Eye (tissue), 1 donor: Measurements from ENCODE around the gene GPAM.
A peak's percentile ranks its signal among the peaks of the same experiment; 100 is the strongest.
"Not testable (repeated sequence)": the region's sequence is repeated elsewhere in the genome, so short reads cannot be mapped to it uniquely, and the experiment has no call there.

Experiments used
- DNase-seq: peaks from one replicate; pipeline ENCODE4 v3.0.0-alpha.2; 2015

Gene GPAM

GRCh38 chr10:112214298-112214926 is 30.8 kb upstream of the GPAM start:
- peak; percentile 33 for DNase-seq

- no peak for DNase-seq
Measured at GRCh38 chr10:112213836-112214235, 30.3 kb upstream of the GPAM start.

- DNase-seq, result no peak
Measured at GRCh38 chr10:112213098-112213823, 29.7 kb upstream of the GPAM start.

- DNase-seq, result peak; percentile 51
Measured at GRCh38 chr10:112210666-112211065, 27.1 kb upstream of the GPAM start.

GRCh38 chr10:112209684-112210131 is 26.1 kb upstream of the GPAM start:
- DNase-seq, result peak; percentile 27

GRCh38 chr10:112208997-112209396 is 25.4 kb upstream of the GPAM start:
- DNase-seq, result peak; percentile 33

- no peak for DNase-seq
Measured at GRCh38 chr10:112208292-112208691, 24.7 kb upstream of the GPAM start.

- DNase-seq, result no peak
Measured at GRCh38 chr10:112203328-112204076, 19.9 kb upstream of the GPAM start.

- DNase-seq, result no peak
Measured at GRCh38 chr10:112202561-112203241, 19.1 kb upstream of the GPAM start.

- no peak for DNase-seq
Measured at GRCh38 chr10:112202076-112202475, 18.5 kb upstream of the GPAM start.

- DNase-seq, result no peak
Measured at GRCh38 chr10:112201334-112201733, 17.8 kb upstream of the GPAM start.

- not testable (repeated sequence) for DNase-seq
Measured at GRCh38 chr10:112200259-112200658, 16.7 kb upstream of the GPAM start.

GRCh38 chr10:112197662-112198061 is 14.1 kb upstream of the GPAM start:
- not testable (repeated sequence) for DNase-seq

- DNase-seq, result no peak
Measured at GRCh38 chr10:112195224-112195623, 11.7 kb upstream of the GPAM start.

- no peak for DNase-seq
Measured at GRCh38 chr10:112191791-112192190, 8.2 kb upstream of the GPAM start.

GRCh38 chr10:112191041-112191590 is 7.6 kb upstream of the GPAM start:
- no peak for DNase-seq

- DNase-seq, result no peak
Measured at GRCh38 chr10:112189465-112189864, 5.9 kb upstream of the GPAM start.

- DNase-seq, result no peak
Measured at GRCh38 chr10:112187527-112187926, 4.0 kb upstream of the GPAM start.

GRCh38 chr10:112185959-112186358 is 2.4 kb upstream of the GPAM start:
- DNase-seq, result no peak

- no peak for DNase-seq
Measured at GRCh38 chr10:112184379-112184778, 814 bp upstream of the GPAM start.

GRCh38 chr10:112184052-112184371 is 447 bp upstream of the GPAM start:
- no peak for DNase-seq

- DNase-seq, result no peak
Measured at GRCh38 chr10:112182784-112183328, 709 bp downstream of the GPAM start.

GRCh38 chr10:112177247-112177646 is 6.3 kb downstream of the GPAM start:
- DNase-seq, result no peak
